ENCODE measurements around the gene MEN1. TPM values are rescaled to one million over a fixed set of nuclear protein-coding genes. Genes with fewer than 3 reads are reported as not detected.

MEN1 gene
- polyA plus RNA-seq, 1 donor: 36.6 TPM

DNA sequence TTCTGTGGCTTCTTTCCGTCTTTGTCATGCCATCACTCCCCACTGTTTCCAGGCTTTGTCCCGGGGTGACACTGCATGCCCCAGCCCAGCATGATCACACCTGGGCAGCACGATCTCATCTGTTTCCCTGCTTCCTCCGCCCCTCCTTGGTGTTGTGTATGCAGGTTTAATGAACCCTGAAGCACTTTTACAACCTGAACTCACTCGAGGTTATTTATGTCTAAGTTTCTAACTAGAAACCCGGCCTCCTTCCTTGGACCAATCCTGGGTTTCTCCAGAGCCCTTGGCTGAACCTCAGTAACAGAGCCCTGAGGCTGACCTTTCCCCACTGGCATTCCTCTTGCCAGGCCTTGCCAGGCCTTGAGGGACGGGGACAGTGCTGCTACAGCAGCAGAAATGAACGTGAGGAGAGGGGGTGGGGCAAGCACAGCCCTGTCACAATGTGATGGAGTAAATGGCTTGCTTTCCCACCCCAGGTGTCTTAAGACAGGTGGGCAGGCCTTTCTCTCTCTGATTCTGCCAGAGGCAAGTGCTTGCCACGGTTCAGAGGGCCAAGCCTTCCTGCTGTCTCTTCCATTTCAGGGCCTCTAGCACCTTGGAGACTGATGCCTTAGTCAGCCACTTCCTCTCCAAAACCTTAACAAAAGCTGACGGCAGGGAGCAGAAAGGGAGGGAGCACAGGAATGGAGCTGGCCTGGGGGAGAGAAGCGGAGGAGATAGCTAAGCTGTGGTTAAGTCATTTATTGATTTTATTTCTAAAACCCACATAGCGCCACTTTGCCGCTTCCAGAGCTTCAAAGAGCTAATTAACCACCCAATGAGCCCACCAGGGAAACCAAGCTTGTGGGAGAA lies 47.5 kb downstream of the MEN1 start:
- peak; percentile 88 for DNase-seq

GRCh38 chr11:64762277-64762673 lies 48.1 kb downstream of the MEN1 start:
- DNase-seq: no peak

DNA sequence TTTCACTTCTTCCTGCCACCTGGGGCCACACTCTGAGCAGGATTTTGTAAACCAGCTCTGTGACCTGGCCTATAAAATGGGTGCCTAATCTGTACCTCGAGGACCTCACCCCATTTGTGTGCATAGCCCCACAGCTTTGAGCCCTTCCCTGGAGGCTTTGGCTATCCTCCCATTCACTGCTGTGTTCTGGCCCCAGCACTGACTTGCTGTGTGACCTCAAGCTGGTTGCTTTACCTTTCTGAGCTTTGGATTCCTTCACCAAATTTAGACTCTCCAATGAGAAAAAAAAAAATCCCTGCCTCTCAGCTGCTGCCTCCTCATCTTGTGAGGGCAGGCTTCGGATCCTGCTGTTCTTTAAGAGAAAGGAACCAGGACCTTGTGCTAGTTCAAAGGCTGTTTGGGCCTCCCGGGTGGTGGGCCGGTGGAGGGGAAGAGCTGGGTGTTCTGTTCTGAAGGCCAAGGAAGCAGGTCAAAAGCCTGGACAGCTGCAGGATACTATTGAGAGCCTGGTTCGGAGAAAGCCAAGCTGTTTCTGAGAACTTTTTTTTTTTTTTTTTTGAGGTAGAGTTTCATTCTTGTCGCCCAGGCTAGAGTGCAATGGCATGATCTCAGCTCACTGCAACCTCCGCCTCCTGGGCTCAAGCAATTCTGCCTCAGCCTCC lies 49.5 kb downstream of the MEN1 start:
- DNase-seq: no peak

- no peak for DNase-seq
Measured at GRCh38 chr11:64759722-64760719, 50.3 kb downstream of the MEN1 start, which contains the start of gene PYGM. Gene PYGM, minus strand, starts transcription at chr11:64759974. Its CDS starts 76 bp downstream, at chr11:64759898.

- no peak for DNase-seq
Measured at GRCh38 chr11:64759131-64759721, 51.1 kb downstream of the MEN1 start.

- no peak for DNase-seq
Measured at GRCh38 chr11:64758330-64759079, 51.8 kb downstream of the MEN1 start.

DNA sequence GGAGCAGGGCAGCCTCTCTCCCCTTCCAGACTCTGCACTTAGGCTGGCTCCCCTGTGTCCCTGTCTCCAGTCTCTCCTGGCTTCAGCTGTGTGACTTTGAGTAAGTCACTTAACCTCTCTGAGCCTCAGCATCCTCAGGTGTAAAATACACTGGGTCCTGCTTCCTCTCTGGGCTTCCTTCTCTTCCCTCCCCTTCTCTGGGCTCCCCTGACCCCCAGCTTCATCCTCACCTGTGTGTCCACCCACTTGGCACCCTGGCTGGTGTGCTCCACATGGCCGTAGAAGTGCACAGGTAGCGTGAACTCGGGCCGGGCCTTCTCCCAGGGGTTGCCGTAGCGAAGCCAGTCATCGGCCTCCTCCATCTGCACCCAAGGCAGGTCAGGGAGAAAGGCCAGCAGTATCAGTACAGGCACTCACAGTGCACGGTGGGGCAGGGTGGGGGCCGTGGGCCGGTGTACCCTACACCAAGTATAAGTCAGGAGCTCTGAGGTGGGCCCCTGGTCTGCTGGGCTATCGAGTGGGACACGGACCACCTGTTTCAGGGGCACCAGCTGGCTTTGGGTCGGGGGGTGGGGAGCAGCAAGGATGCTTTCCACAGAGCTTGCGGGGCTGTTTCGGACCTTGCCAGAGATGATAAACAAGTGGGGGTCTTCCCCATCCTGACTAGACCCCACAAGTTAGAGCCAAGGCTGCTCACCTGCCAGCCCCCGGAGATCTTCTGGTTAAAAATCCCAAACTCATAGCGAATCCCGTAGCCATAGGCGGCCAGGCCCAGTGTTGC lies 52.6 kb downstream of the MEN1 start:
- DNase-seq: no peak

GRCh38 chr11:64755681-64756361 lies 54.5 kb downstream of the MEN1 start:
- no peak for DNase-seq

GRCh38 chr11:64754919-64755662 lies 55.3 kb downstream of the MEN1 start:
- DNase-seq: no peak

DNA sequence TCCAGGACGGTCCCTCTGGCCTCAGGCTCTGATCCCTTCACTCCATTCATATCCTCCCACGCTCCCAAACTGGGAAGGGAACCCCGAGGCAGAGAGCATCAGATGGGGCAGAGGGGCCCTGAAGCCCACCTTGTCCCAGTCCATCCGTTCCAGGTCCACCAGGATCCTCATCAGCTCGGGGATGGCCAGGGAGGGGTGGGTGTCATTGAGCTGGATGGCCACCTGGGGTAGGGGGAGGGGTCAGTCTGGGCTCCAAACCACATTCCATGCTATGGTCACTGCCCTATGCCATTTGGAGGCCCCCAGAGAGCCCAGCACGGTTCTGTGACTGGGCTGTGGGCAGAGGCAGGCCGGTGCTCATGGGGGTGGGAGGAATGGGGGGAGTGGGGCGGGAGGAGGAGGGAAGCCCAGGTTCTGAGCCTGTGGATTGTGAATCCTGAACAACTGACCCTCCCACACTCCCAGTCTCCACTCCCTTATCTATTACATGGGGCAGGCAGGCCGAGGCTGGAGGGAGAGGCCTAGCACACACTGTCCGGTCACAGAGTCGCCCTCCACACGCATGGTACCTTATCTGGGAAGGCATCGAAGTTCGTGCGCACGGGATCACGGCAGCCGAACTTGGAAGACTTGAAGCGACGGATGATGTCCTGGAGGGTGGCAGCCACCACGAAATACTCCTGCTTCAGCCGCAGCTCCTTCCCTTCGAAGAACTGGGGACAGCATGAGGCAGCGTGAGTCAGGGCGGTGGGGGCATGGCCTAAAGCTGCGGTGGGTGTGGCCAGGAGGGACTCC lies 56.0 kb downstream of the MEN1 start:
- DNase-seq: no peak

Other genes starting within 250 kb of the MEN1 start
- 3.8 TPM for gene SLC22A12, start 219.3 kb downstream of the MEN1 start, polyA plus RNA-seq (ENCODE audit: insufficient read length)
- gene NRXN2, start 87.4 kb downstream of the MEN1 start, polyA plus RNA-seq (ENCODE audit: insufficient read length): 14.9 TPM
- gene RASGRP2, start 66.4 kb downstream of the MEN1 start, polyA plus RNA-seq (ENCODE audit: insufficient read length): 2.6 TPM
- 1.8 TPM for gene PYGM, start 50.6 kb downstream of the MEN1 start, polyA plus RNA-seq (ENCODE audit: insufficient read length)
- gene SF1, start 32.0 kb downstream of the MEN1 start, polyA plus RNA-seq (ENCODE audit: insufficient read length): 520 TPM
- 17.4 TPM for gene MAP4K2, start 7.3 kb downstream of the MEN1 start, polyA plus RNA-seq (ENCODE audit: insufficient read length)
- gene CDC42BPG, start 34.1 kb upstream of the MEN1 start, polyA plus RNA-seq (ENCODE audit: insufficient read length): 5.4 TPM
- 56.5 TPM for gene EHD1, start 68.1 kb upstream of the MEN1 start, polyA plus RNA-seq (ENCODE audit: insufficient read length)
- 16.4 TPM for gene ATG2A, start 106.7 kb upstream of the MEN1 start, polyA plus RNA-seq (ENCODE audit: insufficient read length)
- 18.5 TPM for gene PPP2R5B, start 114.1 kb upstream of the MEN1 start, polyA plus RNA-seq (ENCODE audit: insufficient read length)
- 2.6 TPM for gene GPHA2, start 125.3 kb upstream of the MEN1 start, polyA plus RNA-seq (ENCODE audit: insufficient read length)
- gene MAJIN, start 161.6 kb upstream of the MEN1 start, polyA plus RNA-seq (ENCODE audit: insufficient read length): 0.88 TPM
- gene BATF2, start 186.4 kb upstream of the MEN1 start, polyA plus RNA-seq (ENCODE audit: insufficient read length): 3.2 TPM
- gene ARL2, start 203.6 kb upstream of the MEN1 start, polyA plus RNA-seq (ENCODE audit: insufficient read length): 45.6 TPM
- gene SNX15, start 216.9 kb upstream of the MEN1 start, polyA plus RNA-seq (ENCODE audit: insufficient read length): 22.3 TPM
- gene SAC3D1, start 230.7 kb upstream of the MEN1 start, polyA plus RNA-seq (ENCODE audit: insufficient read length): 10.4 TPM
- gene NAALADL1, start 248.0 kb upstream of the MEN1 start, polyA plus RNA-seq (ENCODE audit: insufficient read length): 10.0 TPM